Stimulated activated naive B cell treated with anti-CD40 and anti-IgM and Interleukin-4, amounts not matched to agents 10 μg/mL and 1 μg/mL and 100 μg/mL, for 72 hours (primary cell): ENCODE results near the gene PARP8.
A peak's percentile ranks its signal among the peaks of the same experiment; 100 is the strongest.

Experiments used
- ATAC-seq, 2 donors: fragments of 150-1000 bp; cut with Tn5 transposase; replicated peaks; 2 replicates each; pipeline ENCODE4 v1.10.0; 2021; ENCODE audit warnings: moderate library complexity in 1 of 2
- DNase-seq: peaks from one replicate; pipeline ENCODE4 v3.0.0; 2021
- H3K27ac Mint-ChIP-seq: one replicate; pipeline ENCODE4 v1.8.0; 2022; ENCODE audit warnings: mild to moderate bottlenecking, mixed read lengths
- H3K27me3 Mint-ChIP-seq, 2 donors: one replicate each; pipeline ENCODE4 v1.8.0; 2022; ENCODE audit warnings: mixed read lengths in 2 of 2
- H3K36me3 Mint-ChIP-seq, 2 donors: one replicate each; pipeline ENCODE4 v1.8.0; 2022; ENCODE audit warnings: mixed read lengths in 2 of 2, mild to moderate bottlenecking in 1 of 2
- H3K4me1 Mint-ChIP-seq, 2 donors: one replicate each; pipeline ENCODE4 v1.8.0; 2022; ENCODE audit warnings: mixed read lengths in 2 of 2, mild to moderate bottlenecking in 1 of 2
- H3K4me3 Mint-ChIP-seq, 2 donors: one replicate each; pipeline ENCODE4 v1.8.0; 2022; ENCODE audit warnings: mild to moderate bottlenecking in 2 of 2, mixed read lengths in 2 of 2, moderate library complexity in 1 of 2
- H3K9me3 Mint-ChIP-seq, 2 donors: one replicate each; pipeline ENCODE4 v1.8.0; 2022; ENCODE audit warnings: mixed read lengths in 2 of 2, mild to moderate bottlenecking in 1 of 2

The PARP8 gene

GRCh38 chr5:50874306-50875001 is 208.0 kb downstream of the PARP8 start:
- Mint-ChIP-seq H3K4me3 (no peak overlapping the region), H3K9me3 (peaks cover 0 to 2% of the 10 kb centered on the region in 2 donors), H3K4me1 (peaks cover 10 to 15% of the 10 kb centered on the region in 2 donors), H3K36me3 (no peaks in the 10 kb centered on the region), H3K27ac (no peak overlapping the region), H3K27me3 (peaks cover 13 to 15% of the 10 kb centered on the region in 2 donors)
- ATAC-seq (peak; percentile 19 to 41), DNase-seq (no peak)

DNA sequence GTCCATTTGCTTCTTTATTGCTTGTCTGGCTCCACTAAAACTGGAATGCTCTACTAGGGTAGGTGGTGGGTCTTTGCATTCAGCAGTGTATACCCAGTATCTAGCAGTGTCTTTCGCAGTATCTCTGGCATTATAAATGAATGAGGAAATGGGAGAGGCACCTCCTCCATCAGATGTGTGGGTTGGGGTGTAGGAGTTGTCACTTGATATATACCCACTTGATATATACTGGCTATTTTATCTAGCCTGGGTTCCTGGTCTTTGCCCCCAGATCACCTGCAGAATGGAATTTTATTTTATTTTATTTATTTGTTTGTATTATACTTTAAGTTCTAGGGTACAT is 208.5 kb downstream of the PARP8 start:
- DNase-seq: no peak
- ATAC-seq: no peak
- H3K9me3 Mint-ChIP-seq: peaks cover 0 to 2% of the 10 kb centered on the region in 2 donors
- peaks cover 14 to 17% of the 10 kb centered on the region in 2 donors for H3K27me3 Mint-ChIP-seq
- no peak overlapping the region for H3K27ac Mint-ChIP-seq
- H3K4me1 Mint-ChIP-seq: peaks cover 10 to 15% of the 10 kb centered on the region in 2 donors
- no peaks in the 10 kb centered on the region for H3K36me3 Mint-ChIP-seq
- H3K4me3 Mint-ChIP-seq: no peak overlapping the region

DNA sequence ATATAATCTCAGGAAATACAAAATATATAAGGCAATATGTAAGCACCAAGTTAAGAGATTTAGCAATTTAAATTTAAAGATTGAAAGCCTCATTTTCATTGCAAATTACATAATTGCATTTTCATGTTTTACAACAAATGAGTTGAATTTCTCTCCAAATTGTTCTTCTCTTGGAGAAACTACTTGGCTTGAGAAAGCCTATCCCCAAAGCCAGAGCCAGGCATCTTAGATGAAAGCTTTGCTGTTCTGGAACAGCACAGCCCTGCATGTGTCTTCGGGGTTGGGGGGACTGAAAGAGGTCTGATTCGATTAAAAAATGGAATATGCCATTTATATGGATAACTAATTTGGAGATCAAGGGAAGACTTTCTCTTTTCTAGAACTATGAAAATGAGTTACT is 212.0 kb downstream of the PARP8 start:
- H3K27me3 Mint-ChIP-seq: peaks cover 13 to 15% of the 10 kb centered on the region in 2 donors
- H3K9me3 Mint-ChIP-seq: peaks cover 0 to 2% of the 10 kb centered on the region in 2 donors
- ATAC-seq: no peak
- H3K4me3 Mint-ChIP-seq: no peak overlapping the region
- H3K27ac Mint-ChIP-seq: no peak overlapping the region
- no peak for DNase-seq
- no peaks in the 10 kb centered on the region for H3K36me3 Mint-ChIP-seq
- H3K4me1 Mint-ChIP-seq: peaks cover 10 to 15% of the 10 kb centered on the region in 2 donors

GRCh38 chr5:50881407-50881806 is 215.0 kb downstream of the PARP8 start:
- H3K27me3 Mint-ChIP-seq: peaks cover 24 to 25% of the 10 kb centered on the region in 2 donors

DNA sequence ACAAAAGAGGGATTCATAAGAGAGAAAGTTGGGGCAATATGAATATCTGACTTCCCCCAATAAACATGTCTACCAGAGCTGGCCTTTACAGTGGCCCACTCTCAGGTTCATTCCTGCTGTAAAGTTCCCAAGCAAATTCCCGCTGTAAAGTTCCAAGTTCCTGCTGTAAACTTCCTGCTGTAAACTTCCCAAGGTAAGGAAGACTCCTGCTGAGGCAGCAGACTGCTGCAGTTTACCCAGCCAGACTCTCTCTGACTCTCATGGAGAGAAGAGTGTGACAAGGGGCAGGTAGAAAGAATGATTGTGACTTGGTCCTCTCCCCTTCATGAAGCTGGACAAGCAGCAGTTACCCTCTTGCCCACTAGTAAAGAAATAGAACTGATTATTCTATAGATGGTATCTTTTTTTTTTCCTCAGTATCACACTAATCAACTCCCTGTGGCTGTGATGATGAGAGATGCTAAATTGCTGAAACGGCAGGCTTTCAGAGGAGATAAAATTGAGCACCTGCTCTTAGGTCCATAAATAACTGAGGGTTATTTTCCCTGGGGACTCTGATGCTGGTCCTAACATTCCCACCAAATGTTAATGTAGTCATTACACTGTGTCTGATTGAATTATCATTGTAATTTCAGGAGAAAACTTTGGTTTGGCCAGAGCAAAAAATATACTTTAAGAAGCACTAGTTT is 220.4 kb downstream of the PARP8 start:
- DNase-seq: no peak
- no peaks in the 10 kb centered on the region for H3K36me3 Mint-ChIP-seq
- ATAC-seq: no peak
- no peaks in the 10 kb centered on the region for H3K4me1 Mint-ChIP-seq
- no peak overlapping the region for H3K4me3 Mint-ChIP-seq
- H3K27me3 Mint-ChIP-seq: peaks cover 11 to 15% of the 10 kb centered on the region in 2 donors
- H3K27ac Mint-ChIP-seq: no peak overlapping the region
- H3K9me3 Mint-ChIP-seq: peaks cover 1 to 3% of the 10 kb centered on the region in 2 donors

More at GRCh38 chr5:50881407-50881806, 215.0 kb downstream of the PARP8 start:
- Mint-ChIP-seq H3K4me3 (no peak overlapping the region), H3K36me3 (no peaks in the 10 kb centered on the region), H3K9me3 (peaks cover 0 to 1% of the 10 kb centered on the region in 2 donors), H3K4me1 (no peaks in the 10 kb centered on the region), H3K27ac (no peak overlapping the region)
- DNase-seq (no peak), ATAC-seq (no peak)

- ATAC-seq (no peak), DNase-seq (no peak)
- Mint-ChIP-seq H3K4me1 (no peaks in the 10 kb centered on the region), H3K4me3 (no peak overlapping the region), H3K27me3 (peaks cover 11 to 15% of the 10 kb centered on the region in 2 donors), H3K36me3 (no peaks in the 10 kb centered on the region), H3K9me3 (peaks cover 1 to 3% of the 10 kb centered on the region in 2 donors), H3K27ac (no peak overlapping the region)
These were observed 221.6 kb downstream of the PARP8 start for GRCh38 chr5:50887889-50888633.

- no peaks in the 10 kb centered on the region for H3K4me1 Mint-ChIP-seq
- peaks cover 11 to 15% of the 10 kb centered on the region in 2 donors for H3K27me3 Mint-ChIP-seq
- ATAC-seq (no peak), DNase-seq (no peak)
- H3K36me3 Mint-ChIP-seq: no peaks in the 10 kb centered on the region
- H3K27ac Mint-ChIP-seq: no peak overlapping the region
- H3K4me3 Mint-ChIP-seq: no peak overlapping the region
- peaks cover 1 to 3% of the 10 kb centered on the region in 2 donors for H3K9me3 Mint-ChIP-seq
These were observed 222.3 kb downstream of the PARP8 start for GRCh38 chr5:50888751-50889150.

- Mint-ChIP-seq H3K36me3 (no peaks in the 10 kb centered on the region), H3K4me3 (no peak overlapping the region)
- ATAC-seq: no peak
These were observed 223.4 kb downstream of the PARP8 start for GRCh38 chr5:50889790-50890189.

More at GRCh38 chr5:50889790-50890189, 223.4 kb downstream of the PARP8 start:
- Mint-ChIP-seq H3K27me3 (peaks cover 7 to 11% of the 10 kb centered on the region in 2 donors), H3K27ac (no peak overlapping the region), H3K9me3 (peaks cover 1 to 3% of the 10 kb centered on the region in 2 donors), H3K4me1 (no peaks in the 10 kb centered on the region)
- DNase-seq: no peak
